Measurements from ENCODE around the gene TFF3. TPM values are rescaled to one million over a fixed set of nuclear protein-coding genes. Genes with fewer than 3 reads are reported as not detected.

The TFF3 gene
- total and polyA plus RNA-seq, 2 experiments from 2014 or later: 1.2 to 3.3 TPM

- H3K4me2 ChIP-seq: no peak overlapping the region
- H3K4me1 Mint-ChIP-seq: peaks cover 19% of the 10 kb centered on the region
- no peaks in the 10 kb centered on the region for H4K20me1 ChIP-seq (replicated peaks; ENCODE audit: insufficient read depth)
- no peaks in the 10 kb centered on the region for H3F3A ChIP-seq (replicated peaks; ENCODE audit: low read depth)
- peaks cover 3% of the 10 kb centered on the region for H3K27me3 Mint-ChIP-seq (ENCODE audit: insufficient read depth, low read depth, poor library complexity)
- H3K4me3 Mint-ChIP-seq: no peak overlapping the region
- no peak overlapping the region for H3K27ac Mint-ChIP-seq
- H3K4me3 ChIP-seq: no peak overlapping the region
- ATAC-seq (no peak), DNase-seq (ENCODE audit: low spot score) (no peak)
- H3K4me1 ChIP-seq (ENCODE audit: insufficient read depth): no peaks in the 10 kb centered on the region
- H2AFZ ChIP-seq: no peak overlapping the region
- no peaks in the 10 kb centered on the region for H3K79me2 ChIP-seq (replicated peaks; ENCODE audit: insufficient read depth)
- no peaks in the 10 kb centered on the region; the same call in 2 of the 3 replicates for H3K36me3 Mint-ChIP-seq (ENCODE audit: low read depth)
- H3K27me3 ChIP-seq (ENCODE audit: insufficient read depth): no peaks in the 10 kb centered on the region
- TF ChIP-seq ETS1 (IDR thresholded peaks at IDR 0.05) (no peak), EZH2phosphoT487 (IDR thresholded peaks at IDR 0.05; ENCODE audit: unreplicated experiment) (no peak), POLR2AphosphoS5 (IDR thresholded peaks at IDR 0.05; ENCODE audit: low read depth) (no peak), CREB1 (CRISPR knock-in tag; IDR thresholded peaks at IDR 0.05; ENCODE audit: low read depth) (no peak), ZNF462 (CRISPR knock-in tag; IDR thresholded peaks at IDR 0.05) (no peak), EZH2 (IDR thresholded peaks at IDR 0.05; ENCODE audit: low read depth, unreplicated experiment) (no peak), NANOG (IDR thresholded peaks at IDR 0.05; ENCODE audit: borderline replicate concordance) (no peak), ZNF114 (CRISPR knock-in tag; IDR thresholded peaks at IDR 0.05) (no peak), JUNB (IDR thresholded peaks at IDR 0.05; ENCODE audit: unreplicated experiment) (no peak), ZNF331 (CRISPR knock-in tag; IDR thresholded peaks at IDR 0.05; ENCODE audit: low read depth) (no peak), CTCF (conservative IDR thresholded peaks at IDR 0.05; ENCODE audit: low read depth in 2 of 2) (no peak), REST (IDR thresholded peaks at IDR 0.05; ENCODE audit: unreplicated experiment) (no peak), STAT1 (IDR thresholded peaks at IDR 0.05; ENCODE audit: unreplicated experiment) (no peak)
- no peaks in the 10 kb centered on the region for H3K36me3 ChIP-seq (ENCODE audit: insufficient read depth)
- H3K27ac ChIP-seq (ENCODE audit: low read depth): no peak overlapping the region
- H3K9me2 ChIP-seq (ENCODE audit: insufficient read depth): no peaks in the 10 kb centered on the region
- H3K9me3 Mint-ChIP-seq: no peaks in the 10 kb centered on the region
Measured at GRCh38 chr21:42264245-42265195, 50.7 kb downstream of the TFF3 start.

Data from GM23338 (cell line).